ENCODE data around the gene APBA2.

APBA2 gene

GRCh38 chr15:29139072-29139471, 253.3 kb downstream of the APBA2 start:
- Histone ChIP-seq H3K9me3 (ENCODE audit: control insufficient read depth, insufficient read depth, low read depth, low read length) (no peaks in the 10 kb centered on the region), H3K4me1 (ENCODE audit: control insufficient read depth, insufficient read depth, low read length) (no peaks in the 10 kb centered on the region), H3K27ac (ENCODE audit: extremely low read depth, low read depth, low read length) (no peak overlapping the region), H3K4me3 (ENCODE audit: low read depth, low read length) (no peak overlapping the region), H3K36me3 (ENCODE audit: control insufficient read depth in 2 of 2, insufficient read depth in 1 of 2, low read length in 2 of 2) (no peaks in the 10 kb centered on the region)
- CTCF ChIA-PET: interaction anchor here (0.5 to 1.9 kb wide), 13 partner anchors 9 to 859 kb away, joined by 3 to 15 read pairs (median 4); no protein-coding TSS in a partner anchor
- no peak for TF ChIP-seq ZNF292 (tag by site-specific recombination; IDR thresholded peaks at IDR 0.05; ENCODE audit: borderline replicate concordance, low read depth)
- TF ChIP-seq ZNF776 (tag by site-specific recombination; IDR thresholded peaks at IDR 0.05; ENCODE audit: borderline replicate concordance): no peak
- TF ChIP-seq ZNF707 (tag by site-specific recombination; IDR thresholded peaks at IDR 0.05): no peak
- TF ChIP-seq, protein P1, sequence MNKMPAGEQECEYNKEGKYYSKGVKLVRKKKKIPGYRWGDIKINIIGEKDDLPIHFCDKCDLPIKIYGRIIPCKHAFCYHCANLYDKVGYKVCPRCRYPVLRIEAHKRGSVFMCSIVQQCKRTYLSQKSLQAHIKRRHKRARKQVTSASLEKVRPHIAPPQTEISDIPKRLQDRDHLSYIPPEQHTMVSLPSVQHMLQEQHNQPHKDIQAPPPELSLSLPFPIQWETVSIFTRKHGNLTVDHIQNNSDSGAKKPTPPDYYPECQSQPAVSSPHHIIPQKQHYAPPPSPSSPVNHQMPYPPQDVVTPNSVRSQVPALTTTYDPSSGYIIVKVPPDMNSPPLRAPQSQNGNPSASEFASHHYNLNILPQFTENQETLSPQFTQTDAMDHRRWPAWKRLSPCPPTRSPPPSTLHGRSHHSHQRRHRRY (tag by site-specific recombination; IDR thresholded peaks at IDR 0.05): no peak
- no peak for TF ChIP-seq PRDM4 (tag by site-specific recombination; IDR thresholded peaks at IDR 0.05)
- no peak for TF ChIP-seq ZNF747 (tag by site-specific recombination; IDR thresholded peaks at IDR 0.05)
- no peak for TF ChIP-seq ZNF629 (tag by site-specific recombination; IDR thresholded peaks at IDR 0.05)
- TF ChIP-seq ZNF843 (tag by site-specific recombination; IDR thresholded peaks at IDR 0.05): no peak
- no peak for TF ChIP-seq HOXC10 (CRISPR knock-in tag; IDR thresholded peaks at IDR 0.05)
- no peak for TF ChIP-seq ZNF274 (IDR thresholded peaks at IDR 0.05; ENCODE audit: low read length)
- TF ChIP-seq ZNF274 (tag by site-specific recombination; IDR thresholded peaks at IDR 0.05; ENCODE audit: borderline replicate concordance): no peak
- no peak for TF ChIP-seq ZSCAN4 (tag by site-specific recombination; IDR thresholded peaks at IDR 0.05)
- no peak for TF ChIP-seq ZNF175 (tag by site-specific recombination; IDR thresholded peaks at IDR 0.05)
- TF ChIP-seq ZEB2 (tag by site-specific recombination; IDR thresholded peaks at IDR 0.05): no peak
- TF ChIP-seq ZNF248 (tag by site-specific recombination; IDR thresholded peaks at IDR 0.05): no peak
- no peak for TF ChIP-seq ZNF555 (tag by site-specific recombination; conservative IDR thresholded peaks at IDR 0.05)
- no peak for TF ChIP-seq ZFHX2 (tag by site-specific recombination; conservative IDR thresholded peaks at IDR 0.05)
- no peak for TF ChIP-seq ZNF423 (tag by site-specific recombination; IDR thresholded peaks at IDR 0.05)
- no peak for TF ChIP-seq BCL11B (tag by site-specific recombination; IDR thresholded peaks at IDR 0.05; ENCODE audit: low read depth)
- no peak for TF ChIP-seq KLF16 (tag by site-specific recombination; IDR thresholded peaks at IDR 0.05)
- no peak for TF ChIP-seq ZNF24 (tag by site-specific recombination; IDR thresholded peaks at IDR 0.05)
- POLR2A ChIA-PET: no interaction called here

DNA sequence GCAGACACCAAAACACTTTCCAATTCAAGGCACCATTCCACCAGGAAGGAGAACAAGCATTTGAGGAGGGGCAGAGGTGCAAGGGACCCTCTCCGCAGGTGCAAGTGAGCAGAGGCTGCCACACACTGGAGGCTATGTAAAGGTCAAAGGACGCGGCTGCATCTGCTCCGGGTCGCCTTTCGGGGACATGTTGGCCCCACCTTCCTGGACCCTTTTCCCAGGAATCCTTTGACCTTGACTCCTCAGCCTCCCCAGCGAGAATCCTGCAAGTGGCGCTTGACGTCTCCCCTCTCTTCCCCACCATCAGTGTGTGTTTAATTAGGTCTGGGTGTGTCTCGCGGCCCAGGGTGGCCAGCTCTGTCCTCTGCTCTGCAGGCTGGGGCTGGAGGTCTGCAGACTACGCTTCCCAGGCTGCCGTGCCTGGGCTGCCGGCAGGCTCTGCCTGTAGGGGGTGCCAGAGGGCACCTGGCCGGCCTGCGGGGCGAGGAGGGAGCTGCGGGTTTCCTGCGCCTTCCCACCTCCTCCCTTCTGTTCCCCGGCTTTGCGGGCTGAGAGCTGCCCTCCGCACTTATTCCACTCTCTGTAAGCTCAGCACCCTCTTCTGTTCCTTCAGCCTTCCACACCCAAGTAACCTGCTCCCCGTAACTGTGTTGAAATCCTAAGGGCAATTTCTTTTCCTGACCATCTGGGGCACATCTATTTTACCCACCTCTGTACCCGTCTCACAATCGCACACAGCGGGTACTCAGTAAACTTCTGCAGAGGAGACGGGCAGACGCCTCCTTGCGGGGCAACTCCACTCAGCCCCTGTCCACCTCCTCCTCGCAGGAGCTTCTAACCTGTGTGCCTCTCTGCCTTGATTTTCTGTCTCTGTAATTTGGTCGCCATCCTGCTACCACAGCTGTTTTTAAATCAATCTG, 254.0 kb downstream of the APBA2 start:
- Histone ChIP-seq H3K36me3 (ENCODE audit: control insufficient read depth in 2 of 2, insufficient read depth in 1 of 2, low read length in 2 of 2) (no peaks in the 10 kb centered on the region), H3K9me3 (ENCODE audit: control insufficient read depth, insufficient read depth, low read depth, low read length) (no peaks in the 10 kb centered on the region), H3K4me3 (ENCODE audit: low read depth, low read length) (no peak overlapping the region), H3K4me1 (ENCODE audit: control insufficient read depth, insufficient read depth, low read length) (no peaks in the 10 kb centered on the region), H3K27ac (ENCODE audit: extremely low read depth, low read depth, low read length) (no peak overlapping the region)
- ChIA-PET CTCF (interaction anchor here (0.6 to 1.9 kb wide), 26 partner anchors 10 to 858 kb away, joined by 3 to 15 read pairs (median 3); no protein-coding TSS in a partner anchor), POLR2A (interaction anchor here (0.5 kb wide), 1 partner anchor 836 kb away, joined by 3 read pairs; no protein-coding TSS in a partner anchor)
- TF ChIP-seq ZNF138 (tag by site-specific recombination; IDR thresholded peaks at IDR 0.05; ENCODE audit: borderline replicate concordance) (no peak), ZNF140 (tag by site-specific recombination; IDR thresholded peaks at IDR 0.05) (no peak), ZNF660 (tag by site-specific recombination; IDR thresholded peaks at IDR 0.05) (0 out of 2 replicates have a peak, but pooled peaks have one; percentile 32), ZNF654 (tag by site-specific recombination; IDR thresholded peaks at IDR 0.05; ENCODE audit: low read depth) (peak; percentile 36), CTCF (tag by site-specific recombination; IDR thresholded peaks at IDR 0.05) (peak; percentile 73)
- TF ChIP-seq, protein P2, sequence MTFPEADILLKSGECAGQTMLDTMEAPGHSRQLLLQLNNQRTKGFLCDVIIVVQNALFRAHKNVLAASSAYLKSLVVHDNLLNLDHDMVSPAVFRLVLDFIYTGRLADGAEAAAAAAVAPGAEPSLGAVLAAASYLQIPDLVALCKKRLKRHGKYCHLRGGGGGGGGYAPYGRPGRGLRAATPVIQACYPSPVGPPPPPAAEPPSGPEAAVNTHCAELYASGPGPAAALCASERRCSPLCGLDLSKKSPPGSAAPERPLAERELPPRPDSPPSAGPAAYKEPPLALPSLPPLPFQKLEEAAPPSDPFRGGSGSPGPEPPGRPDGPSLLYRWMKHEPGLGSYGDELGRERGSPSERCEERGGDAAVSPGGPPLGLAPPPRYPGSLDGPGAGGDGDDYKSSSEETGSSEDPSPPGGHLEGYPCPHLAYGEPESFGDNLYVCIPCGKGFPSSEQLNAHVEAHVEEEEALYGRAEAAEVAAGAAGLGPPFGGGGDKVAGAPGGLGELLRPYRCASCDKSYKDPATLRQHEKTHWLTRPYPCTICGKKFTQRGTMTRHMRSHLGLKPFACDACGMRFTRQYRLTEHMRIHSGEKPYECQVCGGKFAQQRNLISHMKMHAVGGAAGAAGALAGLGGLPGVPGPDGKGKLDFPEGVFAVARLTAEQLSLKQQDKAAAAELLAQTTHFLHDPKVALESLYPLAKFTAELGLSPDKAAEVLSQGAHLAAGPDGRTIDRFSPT (tag by site-specific recombination; IDR thresholded peaks at IDR 0.05): no peak
